GM18502 (cell line): ENCODE data around the gene C9orf153.

ENCODE experiments used
- ATAC-seq: cut with Tn5 transposase; IDR thresholded peaks from one replicate; pipeline ENCODE4 v1.9.1; 2021; ENCODE audit warnings: mild to moderate bottlenecking; ENCODE audit not compliant: unreplicated experiment, poor library complexity

C9orf153 gene

GRCh38 chr9:86274821-86275643 lies 15.6 kb upstream of the C9orf153 start:
- no peak for ATAC-seq

- no peak for ATAC-seq
These were observed 12.8 kb upstream of the C9orf153 start for GRCh38 chr9:86272221-86272620.

- ATAC-seq: no peak
These were observed 4.4 kb upstream of the C9orf153 start for GRCh38 chr9:86263876-86264275.

GRCh38 chr9:86262492-86262891 lies 3.0 kb upstream of the C9orf153 start:
- no peak for ATAC-seq

GRCh38 chr9:86257391-86257790 lies 2.1 kb downstream of the C9orf153 start:
- ATAC-seq: no peak

- ATAC-seq: no peak
These were observed 2.8 kb downstream of the C9orf153 start for GRCh38 chr9:86256653-86257052.

GRCh38 chr9:86253577-86253976 lies 5.9 kb downstream of the C9orf153 start:
- no peak for ATAC-seq

GRCh38 chr9:86252870-86253269 lies 6.6 kb downstream of the C9orf153 start:
- no peak for ATAC-seq

GRCh38 chr9:86250123-86250522 lies 9.3 kb downstream of the C9orf153 start:
- no peak for ATAC-seq

- ATAC-seq: no peak
These were observed 10.7 kb downstream of the C9orf153 start for GRCh38 chr9:86248746-86249145.

GRCh38 chr9:86246752-86247161 lies 12.7 kb downstream of the C9orf153 start:
- peak; percentile 88 for ATAC-seq

GRCh38 chr9:86242071-86242470 lies 17.4 kb downstream of the C9orf153 start:
- no peak for ATAC-seq

GRCh38 chr9:86241216-86241615 lies 18.2 kb downstream of the C9orf153 start:
- ATAC-seq: no peak

GRCh38 chr9:86238861-86239770 lies 20.3 kb downstream of the C9orf153 start:
- no peak for ATAC-seq

- ATAC-seq: no peak
These were observed 28.6 kb downstream of the C9orf153 start for GRCh38 chr9:86230858-86231257.

GRCh38 chr9:86222667-86223066 lies 36.8 kb downstream of the C9orf153 start:
- ATAC-seq: no peak

GRCh38 chr9:86219606-86220005 lies 39.9 kb downstream of the C9orf153 start:
- no peak for ATAC-seq

GRCh38 chr9:86217076-86217755 lies 42.2 kb downstream of the C9orf153 start:
- no peak for ATAC-seq

- no peak for ATAC-seq
These were observed 52.3 kb downstream of the C9orf153 start for GRCh38 chr9:86207193-86207592.

- no peak for ATAC-seq
These were observed 57.0 kb downstream of the C9orf153 start for GRCh38 chr9:86202338-86202882.
